Hypothalamus (tissue), 51 donors: ENCODE measurements around the gene SFMBT1.
A peak's percentile ranks its signal among the peaks of the same experiment; 100 is the strongest.

Source experiments
- DNase-seq, 51 donors: peaks; one replicate each; lab custom pipeline; 2025; lab: John Stamatoyannopoulos, UW

Gene SFMBT1

DNA sequence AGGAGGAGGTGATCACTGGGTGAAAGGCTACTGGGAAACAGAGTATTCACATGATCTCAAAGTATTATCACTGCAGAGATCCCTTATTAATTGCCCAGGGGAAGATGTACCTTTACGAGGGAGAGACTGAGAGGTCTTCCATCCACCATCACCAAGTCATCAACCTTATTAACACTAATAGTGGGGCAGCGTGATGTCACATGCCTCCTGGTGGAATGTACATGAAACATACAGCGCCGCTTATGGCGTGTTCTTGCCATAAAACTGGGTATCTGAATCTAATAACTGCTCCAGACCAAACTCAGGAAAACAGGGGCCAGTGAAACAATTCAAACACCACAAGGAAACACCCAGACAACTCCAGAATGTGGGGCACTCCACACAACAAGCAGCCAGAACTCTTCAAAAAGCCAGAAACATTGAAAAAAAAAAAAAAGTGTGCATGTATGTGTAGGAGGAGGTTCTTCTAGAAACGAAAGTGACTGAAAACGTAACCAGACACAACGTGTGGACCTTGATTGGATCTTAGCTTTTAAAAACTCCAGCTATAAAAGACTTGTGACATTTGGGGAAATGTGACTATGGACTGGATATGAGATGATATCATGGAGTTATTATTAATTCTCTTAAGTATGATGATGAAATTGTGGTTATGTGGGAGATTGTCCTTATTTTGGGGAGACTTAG is 153.1 kb downstream of the SFMBT1 start:
- no peak for DNase-seq

DNA sequence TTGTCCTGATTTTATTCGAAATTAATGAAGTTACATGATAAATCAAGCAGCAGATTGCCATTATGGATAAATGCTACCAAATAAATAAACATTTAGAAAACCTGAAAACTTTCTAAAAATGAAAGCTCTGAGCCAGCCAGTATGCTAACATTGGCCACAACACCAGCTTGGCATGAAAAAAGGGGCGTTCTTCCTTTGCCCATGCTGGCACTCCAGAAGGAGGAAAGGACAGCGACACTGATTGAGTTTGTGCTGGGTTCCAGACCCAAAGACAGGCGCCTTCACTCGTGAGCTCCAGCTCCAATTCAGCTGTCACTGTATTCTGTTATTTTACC is 153.6 kb downstream of the SFMBT1 start:
- DNase-seq = no peak

DNA sequence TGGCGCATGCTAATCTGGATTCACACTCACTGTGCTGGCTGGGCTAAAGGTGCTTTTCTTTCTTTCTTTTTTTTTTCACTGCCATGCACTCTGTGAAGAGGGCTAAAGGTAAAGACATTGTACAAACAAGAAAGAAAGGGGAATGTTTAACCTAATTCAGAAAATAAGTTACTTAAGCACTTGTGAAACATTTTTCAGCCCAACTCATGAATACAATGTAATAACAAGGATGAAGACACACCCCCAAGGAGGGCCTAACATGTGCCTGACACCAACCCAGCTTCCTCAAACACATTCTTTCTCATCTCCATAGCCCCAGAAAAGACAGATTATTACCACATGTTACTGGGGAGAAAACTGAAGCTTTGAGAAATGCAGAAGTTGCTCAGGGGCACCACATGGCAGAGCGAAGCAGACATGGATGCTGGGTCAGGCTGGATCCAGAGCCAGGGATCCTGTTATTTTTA is 154.2 kb downstream of the SFMBT1 start:
- DNase-seq = no peak

DNA sequence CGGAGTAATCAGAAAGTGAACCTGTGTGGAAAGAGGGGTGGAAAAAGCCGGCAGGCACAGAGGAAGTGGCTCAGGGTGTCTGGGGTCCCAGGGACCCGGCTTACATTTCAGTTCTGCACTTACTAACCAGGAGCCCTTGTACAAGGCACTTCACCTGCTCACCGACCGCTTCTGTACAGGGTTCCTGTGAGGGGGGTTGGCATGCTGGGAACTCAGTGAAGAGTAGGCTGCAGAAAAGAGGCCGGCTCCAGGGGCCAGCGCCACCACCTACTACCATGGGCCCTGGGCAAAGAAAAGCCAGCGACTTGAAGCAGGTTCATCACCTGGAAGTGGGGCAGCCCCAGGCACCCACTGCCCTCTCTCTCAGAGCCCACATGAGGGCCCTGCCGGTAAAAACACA is 154.7 kb downstream of the SFMBT1 start:
- DNase-seq = no peak

DNA sequence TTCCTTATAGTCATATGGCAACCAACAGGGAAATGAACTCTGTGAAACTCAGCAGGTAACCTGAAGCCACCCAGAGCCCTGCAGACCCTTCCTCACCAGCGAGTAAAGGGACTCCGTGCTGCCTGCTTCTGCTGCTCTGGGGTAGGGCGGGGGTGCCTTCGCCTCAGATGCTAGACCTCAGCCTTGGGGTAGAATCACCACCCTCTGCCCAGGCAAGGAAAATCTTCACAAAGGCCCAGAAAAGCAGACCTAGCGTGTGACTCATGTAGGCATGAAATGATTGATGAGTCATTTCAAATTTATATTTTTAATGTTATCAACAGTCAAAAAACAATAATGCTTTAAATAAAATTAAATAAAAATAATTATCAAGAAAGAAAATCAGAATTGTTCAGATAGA is 155.1 kb downstream of the SFMBT1 start:
- DNase-seq = no peak

DNA sequence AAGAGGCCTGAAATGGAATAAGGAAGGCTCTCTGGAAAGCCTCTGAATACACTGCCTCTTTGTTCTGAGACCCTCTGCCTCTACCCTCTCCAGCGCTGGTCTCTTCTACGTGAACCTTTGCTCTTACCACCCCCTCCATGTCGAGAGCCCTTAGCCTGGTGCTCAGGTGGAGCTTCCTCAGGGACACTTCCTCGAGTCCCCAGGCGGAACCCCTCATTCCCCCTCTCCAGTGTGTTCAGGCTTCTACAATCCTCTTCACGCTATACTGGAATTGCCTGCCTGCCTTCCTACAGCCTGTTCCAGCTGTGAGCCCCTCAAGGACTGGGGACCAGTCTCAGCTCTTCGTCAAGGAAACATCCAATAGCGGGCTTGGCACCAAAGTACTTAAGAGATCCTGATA is 156.0 kb downstream of the SFMBT1 start:
- no peak for DNase-seq

DNA sequence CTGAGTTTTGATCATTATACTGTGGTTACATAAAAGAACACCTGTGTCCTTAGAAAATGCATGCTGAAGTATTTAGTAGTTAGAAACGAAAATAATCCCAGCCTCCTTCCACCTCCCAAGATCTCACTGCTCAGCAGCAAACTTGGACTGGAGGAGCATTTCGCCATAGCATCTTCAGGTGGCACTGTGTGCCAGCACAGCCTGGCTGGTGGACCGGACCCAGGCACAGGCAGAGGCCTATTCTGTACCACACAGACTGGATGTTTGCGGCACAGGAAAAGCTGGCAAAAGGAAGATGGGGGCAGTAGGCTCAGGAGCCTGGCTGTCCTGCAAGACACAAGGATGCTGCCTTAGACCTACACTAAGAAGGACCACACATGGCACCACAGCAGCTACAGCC is 158.7 kb downstream of the SFMBT1 start:
- no peak for DNase-seq

DNA sequence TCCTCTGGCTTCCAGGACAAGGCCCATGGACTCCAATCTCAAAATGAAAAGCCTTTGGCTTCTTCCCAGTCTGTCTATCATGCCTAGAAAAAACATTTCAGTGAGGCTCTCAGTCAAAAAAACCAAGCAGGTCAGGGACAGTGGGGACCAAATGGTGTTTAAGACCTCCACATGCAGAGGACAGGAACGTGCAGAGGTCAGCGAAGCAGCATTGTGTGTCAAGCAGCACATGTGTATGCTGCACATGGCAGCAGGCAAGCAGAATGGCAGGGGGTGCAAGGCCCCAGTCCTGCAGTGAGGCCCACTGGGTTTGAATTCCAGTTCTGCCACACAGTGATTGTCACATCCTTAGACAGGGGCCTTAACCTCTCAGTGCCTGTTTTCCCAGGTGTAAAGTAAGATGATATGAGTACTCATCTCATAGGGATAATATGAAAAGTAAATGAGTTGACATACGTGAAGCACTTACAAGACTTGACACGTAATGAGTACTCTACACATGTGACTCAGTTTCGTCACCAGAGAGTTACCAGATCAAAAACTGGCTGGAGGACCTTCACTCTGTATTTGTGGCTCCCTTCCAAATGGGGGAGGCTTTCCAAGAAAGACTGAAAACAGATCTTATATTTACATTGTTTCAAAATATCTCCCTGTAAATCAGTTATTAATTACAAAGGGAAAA is 159.7 kb downstream of the SFMBT1 start:
- no peak for DNase-seq

DNA sequence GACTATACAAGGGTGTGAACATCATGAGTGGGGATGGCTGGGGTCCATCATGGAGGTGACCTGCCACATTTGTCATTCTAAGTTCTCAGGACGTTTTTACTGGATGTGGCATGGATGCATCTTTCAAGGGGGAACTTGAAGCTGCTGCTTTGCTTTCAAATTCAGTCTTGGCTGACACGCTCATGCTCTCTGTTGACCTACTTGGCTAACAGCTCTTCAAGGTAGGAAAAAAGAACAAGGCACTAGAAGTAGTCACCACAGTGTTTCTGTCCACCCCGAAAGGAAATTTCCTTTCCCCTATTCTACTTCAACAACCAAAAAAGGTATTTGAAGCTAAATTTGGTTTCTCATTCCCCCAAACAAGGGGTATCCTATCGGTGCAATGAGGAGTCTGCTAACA is 163.5 kb downstream of the SFMBT1 start:
- DNase-seq = no peak

DNA sequence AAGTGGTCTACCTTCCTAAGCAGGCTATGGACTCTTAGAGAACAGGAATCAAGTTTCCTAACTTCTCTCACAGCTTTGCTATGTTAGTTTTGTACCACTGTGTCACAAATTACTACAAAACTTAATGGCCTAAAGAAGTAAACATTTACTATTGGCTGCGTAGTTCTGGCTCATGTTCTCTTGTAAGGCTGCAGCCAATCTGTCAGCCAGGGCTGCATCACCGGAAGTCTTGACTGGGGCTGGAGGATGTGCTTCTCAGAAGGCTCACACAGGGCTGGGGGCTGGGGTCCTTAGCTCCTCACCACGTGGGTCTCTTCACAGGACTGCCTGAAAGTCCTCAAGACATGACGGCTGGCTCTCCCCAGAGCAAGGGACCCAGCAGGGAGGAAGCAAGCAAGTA is 164.0 kb downstream of the SFMBT1 start:
- no peak for DNase-seq

DNA sequence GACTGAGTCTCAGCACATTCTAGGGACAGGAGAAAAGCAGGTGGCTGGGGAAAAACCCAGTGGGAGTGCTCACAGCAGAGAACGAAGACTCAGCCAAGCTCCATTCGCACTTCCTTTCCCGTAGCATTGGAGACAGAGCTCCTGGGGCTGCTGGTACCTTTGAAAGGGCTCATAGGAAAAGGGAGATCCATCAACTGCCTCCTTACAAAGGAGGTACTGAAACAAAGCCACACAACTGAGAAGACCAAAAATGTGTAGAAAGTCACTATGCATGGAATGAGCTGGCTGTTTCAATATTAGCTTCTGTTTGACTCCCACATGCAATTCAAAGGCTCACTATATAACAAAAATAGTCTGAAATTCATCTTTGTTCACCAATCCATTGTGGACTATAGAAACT is 165.4 kb downstream of the SFMBT1 start:
- no peak for DNase-seq

DNA sequence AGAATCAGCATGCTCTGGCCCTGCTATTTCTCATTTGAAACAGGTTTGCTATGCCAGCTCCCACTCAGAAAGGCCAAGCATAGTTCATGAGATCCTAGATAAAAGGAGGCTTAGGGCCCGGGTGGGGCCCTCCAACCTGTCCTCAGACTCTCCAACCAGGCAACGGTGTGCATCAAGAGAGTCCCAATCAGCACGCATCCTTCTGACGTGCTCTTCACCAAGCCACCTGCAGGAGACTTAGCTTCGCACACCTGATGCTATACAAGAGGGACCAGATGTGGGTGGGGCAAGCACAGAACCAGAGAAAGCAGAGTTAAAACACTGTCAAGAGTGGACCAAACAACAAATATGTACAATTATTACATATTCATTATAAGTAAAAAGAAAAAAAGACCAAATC is 165.8 kb downstream of the SFMBT1 start:
- no peak for DNase-seq

DNA sequence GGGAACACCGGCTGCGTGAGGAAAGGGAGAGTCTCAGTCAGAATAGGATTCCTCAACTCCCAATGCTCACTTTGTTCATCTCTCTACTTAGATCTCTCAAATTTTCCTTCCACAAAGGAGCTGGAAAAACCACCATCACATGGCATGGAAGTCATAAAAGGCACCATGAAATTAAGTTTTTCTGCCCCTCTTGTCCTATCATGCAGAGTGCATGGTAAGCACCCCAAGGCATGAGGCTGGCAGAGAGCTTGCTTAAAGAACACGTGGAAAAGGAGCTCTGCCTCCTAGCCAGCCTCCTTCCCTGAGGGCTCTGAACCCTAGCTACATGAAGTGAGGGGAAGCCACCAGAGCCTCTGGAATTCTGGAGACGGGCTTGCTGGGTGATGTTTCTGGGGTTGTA is 166.3 kb downstream of the SFMBT1 start:
- no peak for DNase-seq

DNA sequence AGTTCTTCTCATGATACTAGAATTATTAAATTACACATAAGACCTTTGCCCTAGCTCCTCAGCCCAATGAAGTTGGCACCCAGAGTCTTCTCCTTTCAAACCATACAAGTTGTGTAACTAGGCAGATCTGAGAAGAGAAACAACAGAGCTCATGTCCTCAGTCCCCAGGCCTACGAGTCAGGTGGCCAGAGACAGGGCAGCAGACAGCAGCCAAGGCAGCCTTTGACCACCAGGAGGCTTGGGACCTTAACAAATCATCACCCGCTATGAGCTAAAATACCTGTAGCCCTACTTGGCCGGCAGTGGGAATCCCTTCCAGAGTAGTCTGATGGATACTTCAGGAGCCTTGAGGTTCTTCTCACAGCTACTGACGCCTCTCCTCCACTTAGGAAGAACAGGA is 166.8 kb downstream of the SFMBT1 start:
- no peak for DNase-seq

DNA sequence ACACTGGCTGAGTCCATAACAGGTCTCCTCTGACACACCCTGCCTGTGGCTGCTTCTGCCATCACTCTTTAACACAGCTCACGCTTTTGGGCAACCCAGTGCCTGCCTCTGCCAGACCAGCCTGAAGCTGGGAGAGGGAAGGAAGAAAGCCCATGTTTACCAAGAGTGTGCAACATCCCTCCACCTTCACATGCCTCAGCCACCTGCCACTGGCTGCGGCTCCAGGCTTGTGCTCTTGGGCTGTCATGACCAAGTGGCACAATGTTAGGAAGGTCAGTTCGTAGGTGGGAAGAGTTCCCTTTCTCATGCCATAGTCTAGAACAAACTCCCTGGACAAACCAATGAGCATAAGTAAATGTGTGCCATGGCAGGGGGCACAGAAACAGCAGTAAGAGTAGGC is 168.8 kb downstream of the SFMBT1 start:
- DNase-seq = no peak

DNA sequence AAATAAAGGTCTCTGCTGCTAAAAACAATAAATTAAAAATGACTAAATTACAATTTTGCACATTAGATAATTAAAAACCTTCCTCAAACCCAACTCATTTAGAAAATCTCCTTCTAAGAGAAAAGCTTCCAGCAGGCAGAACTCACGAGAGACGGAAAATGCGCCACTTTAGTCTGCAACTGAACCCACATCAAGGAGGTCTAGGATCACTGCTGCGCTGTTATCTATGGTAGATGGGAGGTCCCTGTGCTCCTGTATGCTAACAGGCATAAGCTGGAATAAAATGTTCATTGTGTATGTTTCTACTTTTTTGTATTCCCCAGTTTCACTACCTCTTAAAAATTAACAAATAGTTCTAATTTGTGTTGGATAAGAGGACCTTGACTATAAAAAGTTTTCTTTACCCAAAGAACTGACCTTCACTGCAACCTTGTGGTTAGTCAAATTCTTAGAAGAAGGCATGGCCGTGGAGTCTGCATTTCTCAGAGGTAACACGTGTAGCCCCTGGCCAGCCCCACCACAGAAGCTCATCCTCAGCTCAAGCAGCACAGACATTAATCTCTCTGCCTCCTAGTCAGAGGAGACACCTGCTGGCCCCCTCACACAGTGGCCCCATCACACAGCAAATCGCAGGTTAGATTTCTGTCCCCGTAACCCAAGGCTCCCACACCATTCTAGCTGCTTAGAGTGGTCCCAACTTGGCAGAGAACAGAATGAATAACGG is 170.8 kb downstream of the SFMBT1 start:
- DNase-seq = no peak

DNA sequence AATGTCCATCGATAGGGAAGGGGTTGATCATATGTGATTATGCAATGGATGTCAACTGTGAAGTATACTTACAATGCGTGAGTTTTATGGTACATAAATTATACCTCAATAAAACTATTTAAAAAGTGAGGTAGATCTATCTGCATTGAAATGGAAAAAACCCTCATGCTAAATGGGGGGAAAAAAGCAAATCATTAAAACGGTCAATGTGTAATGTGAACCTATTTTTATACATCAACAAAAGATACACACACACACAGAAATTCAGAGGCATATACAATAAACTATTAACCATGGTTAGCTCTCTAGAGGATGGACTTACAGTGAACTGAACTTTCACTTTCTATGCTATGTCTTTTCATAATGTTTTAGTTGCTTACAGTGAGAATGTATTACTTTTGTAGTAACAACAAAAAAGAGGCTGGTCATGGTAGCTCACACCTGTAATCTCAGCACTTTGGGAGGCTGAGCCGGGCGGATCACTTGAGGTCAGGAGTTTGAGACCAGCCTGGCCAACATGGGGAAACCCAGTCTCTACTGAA is 171.6 kb downstream of the SFMBT1 start:
- DNase-seq = no peak

DNA sequence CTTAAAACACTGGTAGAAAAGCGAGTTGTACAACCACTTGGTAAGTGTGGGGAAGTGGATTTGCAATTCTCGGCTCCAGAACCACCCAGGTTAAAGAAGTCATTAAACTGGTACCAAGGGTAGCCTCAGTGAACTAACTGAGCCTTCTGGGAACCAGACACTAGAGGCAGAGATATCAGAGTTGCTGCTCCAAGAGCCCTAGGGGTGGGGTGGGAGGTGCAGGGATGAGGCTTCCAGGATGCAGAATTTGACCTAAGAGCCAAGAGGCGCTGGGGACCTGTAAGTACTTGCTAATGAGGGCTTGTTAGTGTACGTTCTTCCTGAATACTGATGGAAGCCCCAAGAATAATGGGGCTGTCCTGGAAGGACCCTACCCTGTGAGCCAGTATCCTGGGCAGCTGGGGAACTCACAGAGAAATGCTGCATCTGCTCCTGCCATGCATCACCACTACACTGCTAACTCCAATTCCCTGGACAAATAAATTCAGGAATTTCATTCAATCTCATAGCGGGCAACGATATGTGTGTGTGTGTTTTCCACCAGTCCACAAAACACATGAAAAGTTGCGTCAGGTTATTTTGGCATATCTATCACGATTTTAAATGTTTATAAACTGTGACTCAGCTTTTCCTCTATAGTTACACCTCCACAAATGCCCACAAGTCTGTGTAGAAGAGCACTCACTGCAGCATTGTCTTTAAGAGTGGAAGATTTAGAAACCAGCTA is 172.3 kb downstream of the SFMBT1 start:
- DNase-seq = peak in 5 of 51 donors; percentile 16 to 28 (median 25)

DNA sequence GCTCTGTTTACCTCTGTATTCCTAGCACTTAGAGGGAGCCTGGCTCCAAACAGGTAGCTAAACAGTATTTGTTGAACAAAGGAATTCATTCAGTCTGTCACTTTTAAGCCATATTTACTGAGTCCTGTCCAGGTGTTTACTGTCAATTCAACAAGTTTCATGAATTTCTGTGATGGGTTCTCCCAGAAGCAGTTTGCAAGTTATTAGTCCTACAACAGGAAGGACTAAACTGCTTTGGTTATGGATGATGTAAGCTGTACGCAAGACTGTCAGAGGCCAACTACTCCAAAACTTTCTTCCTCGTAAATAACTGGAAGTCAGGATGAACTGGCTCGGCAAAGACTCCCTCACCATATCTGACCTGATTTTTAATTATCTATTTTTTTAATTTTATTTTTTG is 173.6 kb downstream of the SFMBT1 start:
- no peak for DNase-seq

DNA sequence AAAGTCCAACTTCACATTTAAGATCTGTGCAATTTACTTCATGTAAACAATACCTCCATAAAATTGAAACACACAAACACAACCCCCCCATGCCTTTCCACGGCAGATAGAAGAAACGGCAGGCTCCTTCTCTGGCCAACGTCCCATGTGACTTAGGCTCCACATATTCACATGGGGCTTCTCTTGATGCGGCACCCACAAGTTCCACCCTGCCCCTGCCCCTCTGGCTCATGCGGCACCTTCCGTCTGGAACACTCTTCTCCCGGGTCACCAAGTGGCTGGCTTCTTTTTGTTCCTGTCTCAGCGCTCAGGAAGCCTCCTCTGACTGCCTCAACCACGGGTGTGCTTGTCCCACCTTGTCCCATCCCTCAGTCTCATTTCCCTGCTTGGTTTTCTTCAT is 174.1 kb downstream of the SFMBT1 start:
- no peak for DNase-seq

DNA sequence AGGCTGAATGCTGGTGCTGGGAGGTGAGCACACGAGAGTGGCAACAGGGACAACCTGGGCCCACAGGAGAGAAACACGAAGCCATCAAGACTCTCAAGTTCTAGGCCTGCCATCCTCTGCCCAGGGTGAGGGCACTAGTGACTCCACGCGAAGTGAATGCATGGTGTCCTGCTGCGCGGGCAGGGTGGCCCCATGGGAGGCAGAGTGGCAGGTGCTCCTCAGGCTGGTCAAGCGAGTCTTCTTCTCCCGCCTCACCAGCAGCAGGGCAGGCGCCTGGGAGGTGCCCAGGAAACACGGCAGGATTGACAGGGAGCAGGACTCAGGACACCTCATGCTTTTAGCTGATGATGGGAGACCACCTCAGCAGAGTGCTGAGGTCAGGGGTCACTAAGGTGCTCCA is 175.4 kb downstream of the SFMBT1 start:
- no peak for DNase-seq
